Stimulated activated naive CD8-positive, alpha-beta T cell treated with anti-CD3 and anti-CD28 coated beads, Interleukin-15, Interleukin-2, amounts not matched to agents 100 ng/mL and 50 ng/mL, for 24 hours (primary cell): Measurements from ENCODE around the gene CR1.
"Not testable (repeated sequence)": the region's sequence is repeated elsewhere in the genome, so short reads cannot be mapped to it uniquely, and the experiment has no call there.

Experiments
- H3K27ac Mint-ChIP-seq: one replicate; pipeline ENCODE4 v1.8.0; 2021; ENCODE audit warnings: mild to moderate bottlenecking, mixed read lengths
- H3K27me3 Mint-ChIP-seq: one replicate; pipeline ENCODE4 v1.8.0; 2021; ENCODE audit warnings: mixed read lengths
- H3K36me3 Mint-ChIP-seq: one replicate; pipeline ENCODE4 v1.8.0; 2021; ENCODE audit warnings: low read depth, mixed read lengths
- H3K4me1 Mint-ChIP-seq: one replicate; pipeline ENCODE4 v1.8.0; 2021; ENCODE audit warnings: low read depth, mixed read lengths
- H3K4me3 Mint-ChIP-seq: one replicate; pipeline ENCODE4 v1.8.0; 2021; ENCODE audit warnings: mild to moderate bottlenecking, mixed read lengths
- H3K9me3 Mint-ChIP-seq: one replicate; pipeline ENCODE4 v1.8.0; 2021; ENCODE audit warnings: mixed read lengths

CR1 gene

GRCh38 chr1:207651583-207651982, 155.6 kb downstream of the CR1 start:
- H3K27ac Mint-ChIP-seq, result no peak overlapping the region
- H3K4me3 Mint-ChIP-seq, result no peak overlapping the region
- no peaks in the 10 kb centered on the region for H3K27me3 Mint-ChIP-seq
- H3K36me3 Mint-ChIP-seq, result no peaks in the 10 kb centered on the region
- no peaks in the 10 kb centered on the region for H3K9me3 Mint-ChIP-seq
- no peaks in the 10 kb centered on the region for H3K4me1 Mint-ChIP-seq

DNA sequence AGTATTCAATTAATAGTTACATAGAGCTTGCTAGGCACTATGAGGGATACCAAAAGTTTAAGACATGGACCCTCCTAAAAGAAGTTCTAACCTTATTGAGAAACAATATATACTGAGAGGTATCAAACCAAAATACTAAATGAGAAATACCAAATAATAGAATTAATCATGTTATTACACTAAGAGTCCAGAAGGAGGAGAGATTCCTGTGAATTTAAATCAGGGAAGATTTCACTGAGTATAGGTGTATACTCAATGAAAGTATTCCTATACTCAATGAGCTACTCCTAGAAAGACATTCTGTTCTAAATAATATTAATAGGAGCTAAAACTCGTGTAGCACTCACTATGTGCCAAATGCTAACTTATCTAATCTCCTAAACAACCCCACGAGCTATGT, 158.4 kb downstream of the CR1 start:
- Mint-ChIP-seq H3K27ac (no peak overlapping the region), H3K9me3 (no peaks in the 10 kb centered on the region), H3K36me3 (no peaks in the 10 kb centered on the region), H3K4me3 (no peak overlapping the region), H3K27me3 (peaks cover 5% of the 10 kb centered on the region), H3K4me1 (no peaks in the 10 kb centered on the region)

DNA sequence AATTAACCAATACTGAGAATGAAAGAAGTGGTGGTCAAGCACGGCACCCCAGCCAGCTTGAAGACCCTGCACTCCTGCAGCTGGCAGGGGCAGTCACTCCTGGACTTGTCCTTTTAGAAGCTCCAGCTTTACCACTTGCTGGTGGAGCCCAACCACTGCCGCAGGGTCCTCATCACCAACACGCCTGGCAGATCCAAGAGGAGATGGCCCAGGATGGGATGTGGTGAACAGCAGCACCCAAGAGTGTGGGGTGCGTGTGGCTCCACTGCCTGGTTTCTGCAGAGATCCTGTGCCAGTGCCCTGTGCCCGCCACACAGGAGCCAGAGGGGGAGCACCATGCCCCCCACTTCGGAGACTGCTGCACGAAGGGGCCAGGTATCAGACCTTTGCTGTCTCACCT, 162.5 kb downstream of the CR1 start:
- Mint-ChIP-seq H3K36me3 (no peaks in the 10 kb centered on the region), H3K4me1 (no peaks in the 10 kb centered on the region), H3K27me3 (peaks cover 5% of the 10 kb centered on the region), H3K4me3 (no peak overlapping the region), H3K9me3 (no peaks in the 10 kb centered on the region), H3K27ac (no peak overlapping the region)

GRCh38 chr1:207658904-207659485, 163.0 kb downstream of the CR1 start:
- H3K4me3 Mint-ChIP-seq, result no peak overlapping the region
- no peaks in the 10 kb centered on the region for H3K4me1 Mint-ChIP-seq
- H3K27me3 Mint-ChIP-seq, result peaks cover 8% of the 10 kb centered on the region
- H3K9me3 Mint-ChIP-seq, result no peaks in the 10 kb centered on the region
- H3K27ac Mint-ChIP-seq, result no peak overlapping the region
- no peaks in the 10 kb centered on the region for H3K36me3 Mint-ChIP-seq

- Mint-ChIP-seq H3K36me3 (no peaks in the 10 kb centered on the region), H3K4me1 (no peaks in the 10 kb centered on the region), H3K4me3 (no peak overlapping the region), H3K27me3 (peaks cover 13% of the 10 kb centered on the region), H3K9me3 (no peaks in the 10 kb centered on the region), H3K27ac (no peak overlapping the region)
Observed at GRCh38 chr1:207659545-207660153, 163.7 kb downstream of the CR1 start.

- not testable (repeated sequence) for H3K9me3 Mint-ChIP-seq, H3K4me3 Mint-ChIP-seq, H3K27ac Mint-ChIP-seq, H3K4me1 Mint-ChIP-seq, H3K36me3 Mint-ChIP-seq
- peaks cover 25% of the 10 kb centered on the region for H3K27me3 Mint-ChIP-seq
Observed at GRCh38 chr1:207661420-207661819, 165.5 kb downstream of the CR1 start.

- Mint-ChIP-seq H3K4me3 (no peak overlapping the region), H3K36me3 (no peaks in the 10 kb centered on the region), H3K9me3 (no peaks in the 10 kb centered on the region), H3K4me1 (peaks cover 3% of the 10 kb centered on the region), H3K27ac (no peak overlapping the region), H3K27me3 (peaks cover 65% of the 10 kb centered on the region)
Observed at GRCh38 chr1:207666342-207666741, 170.4 kb downstream of the CR1 start.

DNA sequence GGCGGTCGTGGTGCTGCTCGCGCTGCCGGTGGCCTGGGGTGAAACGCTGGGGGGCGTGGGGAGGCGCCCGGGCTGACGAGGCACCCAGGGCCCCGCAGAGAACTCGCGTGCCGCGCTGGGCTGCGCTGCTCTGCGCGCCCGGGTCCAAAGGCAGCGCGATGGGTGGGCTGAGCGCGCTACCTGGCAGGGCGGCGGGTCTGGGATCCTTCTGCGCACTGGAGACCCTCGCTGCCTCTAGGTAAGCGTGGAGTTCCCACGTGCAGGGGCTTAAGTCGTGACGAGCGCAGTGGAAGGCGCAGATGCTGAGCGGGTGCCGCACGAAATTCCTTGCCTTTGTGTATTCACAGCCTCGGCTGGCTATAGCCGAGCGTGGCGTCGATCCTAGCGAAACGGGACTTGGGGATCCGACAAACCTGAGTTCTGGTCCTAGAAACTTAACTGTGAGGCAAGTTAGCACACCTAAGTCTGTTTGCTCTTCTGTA, 173.6 kb downstream of the CR1 start:
- no peak overlapping the region for H3K4me3 Mint-ChIP-seq
- H3K27me3 Mint-ChIP-seq, result peaks cover 78% of the 10 kb centered on the region
- H3K4me1 Mint-ChIP-seq, result peaks cover 3% of the 10 kb centered on the region
- H3K36me3 Mint-ChIP-seq, result no peaks in the 10 kb centered on the region
- no peaks in the 10 kb centered on the region for H3K9me3 Mint-ChIP-seq
- no peak overlapping the region for H3K27ac Mint-ChIP-seq

DNA sequence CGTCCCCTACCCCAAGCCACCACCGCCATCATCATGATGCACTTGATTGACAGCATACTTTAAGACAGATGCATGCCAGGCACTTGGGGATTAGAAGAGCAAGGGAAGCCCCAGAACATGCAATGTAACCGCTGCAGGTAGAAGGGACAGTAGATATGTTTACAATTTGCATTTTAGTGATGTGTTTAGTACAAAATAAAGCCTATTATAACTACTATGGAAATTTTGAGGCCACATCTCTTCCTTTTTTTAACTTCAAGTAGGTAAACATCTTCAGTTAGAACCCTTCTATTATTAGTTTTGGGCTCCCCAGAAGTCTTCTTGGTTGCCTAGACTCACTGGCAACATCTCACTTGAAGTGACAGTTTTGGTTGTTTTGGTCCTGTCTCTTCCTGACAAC, 174.2 kb downstream of the CR1 start:
- Mint-ChIP-seq H3K4me1 (peaks cover 3% of the 10 kb centered on the region), H3K36me3 (no peaks in the 10 kb centered on the region), H3K27me3 (peaks cover 76% of the 10 kb centered on the region), H3K27ac (no peak overlapping the region), H3K4me3 (no peak overlapping the region), H3K9me3 (no peaks in the 10 kb centered on the region)

DNA sequence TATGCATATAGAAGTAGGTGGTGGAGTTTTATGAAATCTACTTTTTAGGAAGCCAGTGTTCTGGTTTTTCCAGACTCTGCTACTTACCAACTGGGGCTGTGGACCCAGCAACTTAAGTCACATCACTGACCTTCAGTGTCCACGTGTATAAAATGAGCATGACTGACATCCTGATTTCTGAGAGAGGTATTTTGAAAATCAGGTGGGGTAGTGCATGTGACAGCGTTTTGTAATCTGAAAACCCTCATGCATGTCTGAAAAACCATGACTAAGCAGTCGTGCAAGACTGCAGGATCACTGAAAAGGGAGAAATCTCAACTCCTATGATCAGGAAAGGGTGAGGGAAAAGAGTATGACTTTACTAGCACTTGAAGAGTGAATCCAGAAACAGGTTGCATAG, 175.0 kb downstream of the CR1 start:
- H3K4me3 Mint-ChIP-seq, result no peak overlapping the region

DNA sequence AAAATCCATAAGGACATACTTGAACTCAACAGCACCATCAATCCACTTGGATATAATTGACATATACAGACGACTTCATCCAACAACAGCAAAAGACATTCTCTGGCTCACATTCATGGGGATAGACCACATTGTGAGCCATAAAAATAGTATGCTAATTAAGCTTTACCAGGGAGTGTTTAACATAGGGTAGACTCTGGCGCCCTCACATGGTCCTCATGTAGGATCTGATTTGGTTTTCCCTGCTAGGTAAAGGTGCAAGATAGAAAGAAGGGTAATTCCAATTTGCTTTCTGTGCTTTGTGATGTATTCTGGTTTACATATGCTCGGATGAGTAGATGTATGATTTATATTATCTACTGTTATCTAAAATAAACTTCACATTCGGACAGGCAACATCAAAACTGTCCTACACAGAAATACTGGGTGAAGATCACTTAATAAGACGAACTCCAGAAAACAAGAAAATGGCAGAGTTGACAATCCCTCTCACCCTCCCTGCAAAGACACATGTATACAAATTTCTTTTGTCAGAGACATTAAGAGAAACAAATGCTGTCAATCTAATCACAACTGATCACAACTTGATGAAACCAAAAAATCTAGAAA, 176.7 kb downstream of the CR1 start:
- H3K4me3 Mint-ChIP-seq, result no peak overlapping the region
- H3K36me3 Mint-ChIP-seq, result no peaks in the 10 kb centered on the region
- peaks cover 59% of the 10 kb centered on the region for H3K27me3 Mint-ChIP-seq
- H3K27ac Mint-ChIP-seq, result no peak overlapping the region
- H3K4me1 Mint-ChIP-seq, result peaks cover 3% of the 10 kb centered on the region
- H3K9me3 Mint-ChIP-seq, result no peaks in the 10 kb centered on the region

More for the DNA sequence above, 175.0 kb downstream of the CR1 start:
- Mint-ChIP-seq H3K27ac (no peak overlapping the region), H3K36me3 (no peaks in the 10 kb centered on the region), H3K4me1 (peaks cover 3% of the 10 kb centered on the region), H3K9me3 (no peaks in the 10 kb centered on the region), H3K27me3 (peaks cover 73% of the 10 kb centered on the region)

DNA sequence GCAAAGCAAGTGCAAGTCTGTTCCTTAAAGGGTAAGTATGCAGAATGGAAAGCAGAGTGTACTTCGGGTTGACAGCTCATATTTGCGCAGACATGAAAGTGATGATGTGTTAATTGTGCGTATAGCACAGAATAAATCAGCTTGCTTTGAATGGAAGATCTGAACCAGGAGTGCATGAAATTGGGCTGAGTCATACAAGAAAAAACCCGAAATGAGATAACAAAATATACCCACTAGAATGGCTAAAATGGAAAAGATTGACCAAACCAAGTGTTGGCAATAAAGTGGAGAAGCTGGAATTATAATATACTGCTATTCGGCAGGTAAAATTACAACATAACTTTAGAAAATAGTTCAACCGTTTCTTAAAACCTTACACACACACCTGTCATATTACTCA, 177.4 kb downstream of the CR1 start:
- Mint-ChIP-seq H3K4me3 (no peak overlapping the region), H3K9me3 (no peaks in the 10 kb centered on the region), H3K36me3 (no peaks in the 10 kb centered on the region), H3K4me1 (peaks cover 3% of the 10 kb centered on the region), H3K27me3 (peaks cover 54% of the 10 kb centered on the region), H3K27ac (no peak overlapping the region)

DNA sequence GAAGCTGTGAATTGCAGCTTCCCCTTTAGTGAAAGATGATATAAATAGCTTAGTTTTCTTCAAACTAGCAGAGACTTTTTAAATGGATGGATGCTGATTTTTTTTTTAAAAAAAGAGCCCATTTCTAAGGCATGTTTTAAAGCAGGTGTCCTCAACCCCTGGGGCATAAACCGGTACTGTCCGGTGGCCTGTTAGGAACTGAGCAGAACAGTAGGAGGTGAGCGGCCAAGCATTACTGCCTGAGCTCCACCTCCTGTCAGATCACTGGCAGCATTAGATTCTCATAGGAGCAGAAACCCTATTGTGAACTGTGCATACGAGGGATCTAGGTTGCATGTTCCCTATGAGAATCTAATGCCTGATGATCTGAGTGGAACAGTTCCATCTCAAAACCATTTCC, 180.2 kb downstream of the CR1 start:
- Mint-ChIP-seq H3K4me3 (no peak overlapping the region), H3K27me3 (peaks cover 36% of the 10 kb centered on the region), H3K27ac (no peak overlapping the region), H3K36me3 (no peaks in the 10 kb centered on the region), H3K9me3 (no peaks in the 10 kb centered on the region), H3K4me1 (no peaks in the 10 kb centered on the region)

DNA sequence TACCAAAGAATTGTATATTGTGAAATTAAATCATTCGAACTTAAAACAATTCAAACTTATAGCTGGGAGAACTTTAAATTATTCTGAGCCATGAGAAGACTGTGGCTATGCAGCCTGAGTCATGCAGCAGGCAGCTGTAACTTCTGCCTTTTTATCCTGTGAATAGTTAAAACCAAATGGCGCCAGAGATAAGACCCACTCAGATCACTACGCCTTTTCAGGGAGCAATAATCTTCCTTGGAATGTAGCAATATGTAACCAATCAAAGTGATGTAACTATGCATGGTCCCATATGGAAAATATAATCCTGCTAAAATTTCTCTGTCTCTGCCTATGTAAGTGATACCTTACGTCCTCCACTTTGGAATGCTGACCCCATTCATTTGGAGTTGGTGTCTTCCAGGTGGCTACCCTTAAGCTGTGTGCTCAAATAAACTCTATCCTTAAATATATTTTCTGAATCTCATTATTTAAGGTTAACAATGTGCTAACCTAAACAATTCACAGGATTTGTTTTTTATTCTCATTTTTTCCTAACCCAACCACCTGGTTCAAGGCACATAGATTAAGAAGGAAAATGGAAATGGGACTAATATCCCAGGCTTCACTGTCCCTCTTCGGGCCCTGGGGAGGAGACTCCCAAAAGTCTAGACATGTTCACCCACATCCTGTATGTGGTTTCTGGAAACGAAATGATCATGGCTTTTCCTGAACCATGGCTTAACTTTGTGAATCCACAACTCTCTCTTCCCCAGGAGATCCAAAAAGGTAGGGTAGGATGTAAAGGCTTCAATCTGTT, 184.8 kb downstream of the CR1 start:
- not testable (repeated sequence) for H3K36me3 Mint-ChIP-seq, H3K4me3 Mint-ChIP-seq, H3K9me3 Mint-ChIP-seq, H3K4me1 Mint-ChIP-seq, H3K27ac Mint-ChIP-seq
- H3K27me3 Mint-ChIP-seq, result peaks cover 12% of the 10 kb centered on the region

GRCh38 chr1:207682872-207683434, 187.0 kb downstream of the CR1 start:
- not testable (repeated sequence) for H3K4me1 Mint-ChIP-seq, H3K9me3 Mint-ChIP-seq, H3K4me3 Mint-ChIP-seq, H3K27me3 Mint-ChIP-seq, H3K36me3 Mint-ChIP-seq, H3K27ac Mint-ChIP-seq
